Measurements from ENCODE around the gene CLSTN1. TPM values are rescaled to one million over a fixed set of nuclear protein-coding genes. Genes with fewer than 3 reads are reported as not detected.

CLSTN1 gene
- total RNA-seq, 1 donor from 2014 or later = 72.3 TPM

- intact Hi-C loops (cut with DNase I) = no loop called here
- TF ChIP-seq CTCF (IDR thresholded peaks at IDR 0.05) = no peak
- H3K27me3 ChIP-seq (ENCODE audit: low read depth) = no peaks in the 10 kb centered on the region
- no peaks in the 10 kb centered on the region for H3K9me3 ChIP-seq
- no peaks in the 10 kb centered on the region for H3K36me3 ChIP-seq
- H3K4me3 ChIP-seq = no peak overlapping the region
- ATAC-seq = no peak
- H3K4me1 ChIP-seq = peaks cover 32% of the 10 kb centered on the region
- no peak for DNase-seq
- H3K27ac ChIP-seq = peak overlapping the region; percentile 20
Measured at GRCh38 chr1:9826087-9826486, 2.3 kb upstream of the CLSTN1 start.

GRCh38 chr1:9825093-9826074, 1.6 kb upstream of the CLSTN1 start:
- peak; percentile 71 to 81 for ATAC-seq
- Histone ChIP-seq H3K4me1 (peaks cover 32% of the 10 kb centered on the region), H3K9me3 (no peaks in the 10 kb centered on the region), H3K27me3 (ENCODE audit: low read depth) (no peaks in the 10 kb centered on the region), H3K4me3 (no peak overlapping the region), H3K27ac (peak overlapping the region; percentile 20), H3K36me3 (no peaks in the 10 kb centered on the region)
- no peak for TF ChIP-seq CTCF (IDR thresholded peaks at IDR 0.05)
- intact Hi-C loops (cut with DNase I) = no loop called here
- peak; percentile 72 for DNase-seq

GRCh38 chr1:9824702-9825089, 931 bp upstream of the CLSTN1 start:
- no peaks in the 10 kb centered on the region for H3K27me3 ChIP-seq (ENCODE audit: low read depth)
- DNase-seq (no peak), ATAC-seq (peak in 1 of 2 donors; percentile 1)
- peak overlapping the region; percentile 93 for H3K4me3 ChIP-seq
- intact Hi-C loops (cut with DNase I) = no loop called here
- TF ChIP-seq CTCF (IDR thresholded peaks at IDR 0.05) = no peak
- H3K27ac ChIP-seq = peak overlapping the region; percentile 79
- H3K9me3 ChIP-seq = no peaks in the 10 kb centered on the region
- no peaks in the 10 kb centered on the region for H3K36me3 ChIP-seq
- peaks cover 32% of the 10 kb centered on the region for H3K4me1 ChIP-seq

- intact Hi-C loops (cut with DNase I) = no loop called here
- H3K36me3 ChIP-seq = no peaks in the 10 kb centered on the region
- no peak for DNase-seq
- ATAC-seq = peak; percentile 24 to 52
- no peak for TF ChIP-seq CTCF (IDR thresholded peaks at IDR 0.05)
- H3K4me1 ChIP-seq = peaks cover 32% of the 10 kb centered on the region
- H3K9me3 ChIP-seq = no peaks in the 10 kb centered on the region
- peak overlapping the region; percentile 67 for H3K27ac ChIP-seq
- H3K4me3 ChIP-seq = peak overlapping the region; percentile 93
- H3K27me3 ChIP-seq (ENCODE audit: low read depth) = no peaks in the 10 kb centered on the region
Measured at GRCh38 chr1:9823693-9823942, 147 bp downstream of the CLSTN1 start.

- no peaks in the 10 kb centered on the region for H3K9me3 ChIP-seq
- peak overlapping the region; percentile 93 for H3K4me3 ChIP-seq
- no peak for TF ChIP-seq CTCF (IDR thresholded peaks at IDR 0.05)
- intact Hi-C loops (cut with DNase I) = no loop called here
- H3K36me3 ChIP-seq = no peaks in the 10 kb centered on the region
- ATAC-seq (peak; percentile 4 to 23), DNase-seq (no peak)
- no peaks in the 10 kb centered on the region for H3K27me3 ChIP-seq (ENCODE audit: low read depth)
- peak overlapping the region; percentile 67 for H3K27ac ChIP-seq
- peaks cover 32% of the 10 kb centered on the region for H3K4me1 ChIP-seq
Measured at GRCh38 chr1:9822897-9823692, 670 bp downstream of the CLSTN1 start.

All from lower lobe of right lung (tissue), 2 donors.